Cardiac muscle cell (in vitro differentiated cells and primary cell): ENCODE results near the gene ZNF462. TPM values are rescaled to one million over a fixed set of nuclear protein-coding genes. Genes with fewer than 3 reads are reported as not detected.
A peak's percentile ranks its signal among the peaks of the same experiment; 100 is the strongest.

Experiments used
- DNase-seq, 2 donors: peaks; one replicate each; pipeline versions ENCODE4 v3.0.0 to v3.0.0-alpha.2; 2010 to 2017; ENCODE audit warnings: low read depth in 1 of 2, low spot score in 1 of 2
- H3K27ac ChIP-seq: fragments of 200-600 bp; sonication (generic); 2 replicates; pipeline ENCODE4 v1.5.1; 2016
- H3K27me3 ChIP-seq: fragments of 200-600 bp; sonication (generic); 2 replicates; pipeline ENCODE4 v1.6.0; 2016; ENCODE audit warnings: control low read depth
- H3K36me3 ChIP-seq: fragments of 200-600 bp; sonication (generic); 2 replicates; pipeline ENCODE4 v1.5.1; 2016; ENCODE audit warnings: control low read depth
- H3K4me1 ChIP-seq: fragments of 200-600 bp; sonication (generic); 2 replicates; pipeline ENCODE4 v1.8.1; 2017; ENCODE audit warnings: low read depth, mild to moderate bottlenecking, mixed run types
- H3K4me3 ChIP-seq: fragments of 200-600 bp; sonication (generic); 2 replicates; pipeline ENCODE4 v1.5.1; 2016; ENCODE audit warnings: mild to moderate bottlenecking
- H3K9me3 ChIP-seq: fragments of 200-600 bp; sonication (generic); 2 replicates; pipeline ENCODE4 v1.5.1; 2017; ENCODE audit warnings: low read depth, mild to moderate bottlenecking, control low read depth
- CTCF ChIP-seq: IDR thresholded peaks from 2 replicates; pipeline ENCODE4 v1.5.1; 2012; ENCODE audit warnings: low read depth, mild to moderate bottlenecking, low read length
- polyA plus RNA-seq: library from polyadenylated mRNA; unstranded; fragments of >200 nt; fragmentation: Nextera tagmentation; extraction: Ambion mirVana; gene quantifications from 2 replicates; pipeline ENCODE4 v1.2.1, GENCODE V29; 2016
- total RNA-seq: library from RNA; depleted of rRNA; stranded (reverse); fragments of >200 nt; gene quantifications from 2 replicates; pipeline ENCODE4 v1.2.3, GENCODE V29; 2016

Gene ZNF462
- total and polyA plus RNA-seq, 2 experiments from 2014 or later, result 12.7 to 36.8 TPM

GRCh38 chr9:106887066-106887465 lies 24.1 kb downstream of the ZNF462 start:
- peaks cover 44% of the 10 kb centered on the region for H3K4me1 ChIP-seq
- no peak overlapping the region for H3K4me3 ChIP-seq
- DNase-seq, result no peak
- no peak overlapping the region for H3K27ac ChIP-seq
- H3K36me3 ChIP-seq, result no peaks in the 10 kb centered on the region
- no peaks in the 10 kb centered on the region for H3K9me3 ChIP-seq
- TF ChIP-seq CTCF, result no peak
- H3K27me3 ChIP-seq, result no peaks in the 10 kb centered on the region

GRCh38 chr9:106889061-106889590 lies 26.2 kb downstream of the ZNF462 start:
- Histone ChIP-seq H3K4me1 (peaks cover 56% of the 10 kb centered on the region), H3K27me3 (no peaks in the 10 kb centered on the region), H3K36me3 (no peaks in the 10 kb centered on the region), H3K9me3 (no peaks in the 10 kb centered on the region), H3K27ac (no peak overlapping the region), H3K4me3 (no peak overlapping the region)
- DNase-seq, result no peak
- TF ChIP-seq CTCF, result no peak

DNA sequence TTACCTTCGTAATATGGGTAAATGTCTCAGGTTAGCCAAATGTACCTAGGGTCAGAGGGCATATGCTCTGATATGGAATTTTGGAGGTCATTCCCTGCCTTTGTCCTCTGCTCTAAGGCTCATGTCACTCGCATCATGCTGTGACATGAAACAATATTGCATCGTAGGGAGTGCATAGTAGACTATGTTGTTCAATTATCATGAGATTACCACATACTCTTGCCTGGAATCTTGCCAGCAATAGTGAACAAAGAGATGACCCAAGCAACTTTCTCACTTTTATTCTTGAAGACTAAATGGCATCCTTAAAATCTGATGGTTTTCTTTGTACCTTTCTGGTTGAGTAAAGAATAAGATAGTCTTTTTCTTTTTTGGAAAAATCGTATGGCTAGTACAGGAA lies 27.6 kb downstream of the ZNF462 start:
- Histone ChIP-seq H3K4me1 (peaks cover 44% of the 10 kb centered on the region), H3K4me3 (no peak overlapping the region), H3K27me3 (no peaks in the 10 kb centered on the region), H3K9me3 (no peaks in the 10 kb centered on the region), H3K36me3 (no peaks in the 10 kb centered on the region), H3K27ac (no peak overlapping the region)
- no peak for TF ChIP-seq CTCF
- peak in 1 of 2 donors; percentile 57 for DNase-seq

DNA sequence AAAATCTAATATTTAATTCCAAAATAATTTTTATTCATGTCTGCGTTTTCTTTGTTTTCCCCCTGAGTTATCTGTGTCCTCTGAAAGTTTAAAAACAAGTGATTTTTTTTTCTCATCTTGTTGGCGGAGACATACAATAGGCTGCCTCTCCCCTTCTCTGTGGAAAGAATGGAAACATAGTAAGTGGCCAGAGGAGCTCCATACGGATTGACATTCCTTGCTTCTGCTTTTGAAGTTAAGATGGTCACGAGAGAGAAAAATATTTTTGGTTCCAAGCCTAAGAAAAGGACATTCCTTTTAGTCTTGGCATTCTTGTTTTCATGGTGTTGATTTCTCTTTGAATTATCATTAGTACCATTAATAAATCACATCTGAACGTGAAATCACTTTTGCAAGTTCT lies 28.3 kb downstream of the ZNF462 start:
- Histone ChIP-seq H3K4me3 (no peak overlapping the region), H3K36me3 (no peaks in the 10 kb centered on the region), H3K4me1 (peaks cover 40% of the 10 kb centered on the region), H3K27me3 (no peaks in the 10 kb centered on the region), H3K27ac (no peak overlapping the region), H3K9me3 (no peaks in the 10 kb centered on the region)
- no peak for DNase-seq
- no peak for TF ChIP-seq CTCF

- H3K36me3 ChIP-seq, result no peaks in the 10 kb centered on the region
- no peaks in the 10 kb centered on the region for H3K9me3 ChIP-seq
- peak; percentile 64 to 95 for DNase-seq
- no peaks in the 10 kb centered on the region for H3K27me3 ChIP-seq
- no peak for TF ChIP-seq CTCF
- H3K4me1 ChIP-seq, result peaks cover 40% of the 10 kb centered on the region
- H3K27ac ChIP-seq, result peak overlapping the region; percentile 81
- no peak overlapping the region for H3K4me3 ChIP-seq
Observed at GRCh38 chr9:106892632-106893031, 29.7 kb downstream of the ZNF462 start.
